Glomerular visceral epithelial cell (primary cell): Measurements from ENCODE around the gene ARL1.
A peak's percentile ranks its signal among the peaks of the same experiment; 100 is the strongest.
"Not testable (repeated sequence)": the region's sequence is repeated elsewhere in the genome, so short reads cannot be mapped to it uniquely, and the experiment has no call there.

Experiments used
- DNase-seq: peaks from one replicate; pipeline ENCODE4 v3.0.0-alpha.2; 2016; ENCODE audit errors: extremely low spot score

Gene ARL1

GRCh38 chr12:101407436-101408345 lies at the start of gene ARL1:
Gene ARL1, minus strand, starts transcription at chr12:101407772. Its CDS starts 127 bp downstream, at chr12:101407645.
- peak; percentile 81 for DNase-seq

GRCh38 chr12:101455685-101456084 lies 48.1 kb upstream of the ARL1 start:
- DNase-seq = no peak

GRCh38 chr12:101441461-101442224 lies 34.1 kb upstream of the ARL1 start:
- DNase-seq = no peak

GRCh38 chr12:101439236-101439635 lies 31.7 kb upstream of the ARL1 start:
- no peak for DNase-seq

GRCh38 chr12:101436136-101436535 lies 28.6 kb upstream of the ARL1 start:
- DNase-seq = no peak

GRCh38 chr12:101430456-101430855 lies 22.9 kb upstream of the ARL1 start:
- DNase-seq = no peak

GRCh38 chr12:101424620-101425019 lies 17.0 kb upstream of the ARL1 start:
- DNase-seq = no peak

DNA sequence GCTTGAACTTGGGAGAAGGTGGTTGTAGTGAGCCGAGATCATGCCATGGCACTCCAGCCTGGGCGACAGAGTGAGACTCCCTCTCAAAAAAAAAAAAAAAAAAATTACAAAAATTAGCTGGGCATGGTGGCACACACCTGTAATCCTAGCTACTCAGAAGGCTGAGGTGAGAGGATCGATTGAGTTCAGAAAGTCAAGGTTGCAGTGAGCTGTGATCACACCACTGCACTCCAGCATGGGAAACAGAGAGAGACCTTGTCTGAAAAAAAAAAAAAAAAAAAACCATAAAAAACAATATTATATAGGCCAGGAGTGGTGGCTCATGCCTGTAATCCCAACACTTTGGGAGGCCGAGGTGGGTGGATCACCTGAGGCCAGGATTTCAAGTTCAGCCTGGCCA lies 14.5 kb upstream of the ARL1 start:
- not testable (repeated sequence) for DNase-seq

GRCh38 chr12:101415228-101415627 lies 7.7 kb upstream of the ARL1 start:
- no peak for DNase-seq

DNA sequence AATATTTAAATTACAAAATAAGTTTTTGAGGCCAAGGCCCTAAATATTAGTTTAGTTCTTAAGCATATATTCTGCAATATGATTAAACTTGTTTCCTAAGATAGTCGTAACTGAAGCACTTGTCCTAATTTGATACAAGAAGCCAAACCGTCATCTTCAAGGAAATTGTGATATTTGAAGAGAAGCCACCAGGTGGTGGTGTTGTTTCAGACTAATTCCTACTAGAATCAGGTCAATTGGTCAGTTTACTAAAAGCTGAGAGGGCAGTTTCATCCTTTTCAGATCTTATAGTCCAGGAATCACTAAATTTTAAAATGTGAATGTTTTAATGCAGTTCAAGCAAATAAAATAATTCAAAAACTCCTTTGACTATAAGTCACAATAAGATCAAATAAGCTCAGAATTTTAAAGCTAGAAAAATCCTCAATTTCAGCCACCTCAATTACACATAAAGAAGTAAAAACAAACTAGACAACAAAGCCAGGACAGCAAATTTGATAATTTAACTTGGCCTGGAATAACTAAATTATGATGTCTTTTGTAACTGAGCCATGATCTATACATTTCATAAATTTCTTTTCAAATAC lies 7.1 kb upstream of the ARL1 start:
- peak; percentile 53 for DNase-seq

DNA sequence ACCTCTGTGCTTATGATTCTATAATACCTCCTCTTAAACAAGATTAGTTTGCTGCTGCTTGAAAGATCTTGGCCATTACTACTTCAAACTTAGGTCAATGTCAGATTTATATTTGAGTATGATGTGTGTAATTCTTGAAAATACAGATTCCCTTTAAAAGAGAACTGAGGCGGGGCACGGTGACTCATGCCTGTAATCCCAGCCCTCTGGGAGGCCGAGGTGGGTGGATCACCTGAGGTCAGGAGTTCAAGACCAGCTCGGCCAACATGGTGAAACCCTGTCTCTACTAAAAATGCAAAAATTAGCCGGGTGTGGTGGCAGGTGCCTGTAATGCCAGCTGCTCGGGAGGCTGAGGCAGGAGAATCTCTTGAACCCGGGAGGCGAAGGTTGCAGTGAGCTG lies 2.6 kb upstream of the ARL1 start:
- not testable (repeated sequence) for DNase-seq

- DNase-seq = peak; percentile 33
These were observed 530 bp downstream of the ARL1 start for GRCh38 chr12:101407049-101407435.

GRCh38 chr12:101391181-101391580 lies 16.4 kb downstream of the ARL1 start:
- not testable (repeated sequence) for DNase-seq

- DNase-seq = no peak
These were observed 28.4 kb downstream of the ARL1 start for GRCh38 chr12:101379149-101379548.

DNA sequence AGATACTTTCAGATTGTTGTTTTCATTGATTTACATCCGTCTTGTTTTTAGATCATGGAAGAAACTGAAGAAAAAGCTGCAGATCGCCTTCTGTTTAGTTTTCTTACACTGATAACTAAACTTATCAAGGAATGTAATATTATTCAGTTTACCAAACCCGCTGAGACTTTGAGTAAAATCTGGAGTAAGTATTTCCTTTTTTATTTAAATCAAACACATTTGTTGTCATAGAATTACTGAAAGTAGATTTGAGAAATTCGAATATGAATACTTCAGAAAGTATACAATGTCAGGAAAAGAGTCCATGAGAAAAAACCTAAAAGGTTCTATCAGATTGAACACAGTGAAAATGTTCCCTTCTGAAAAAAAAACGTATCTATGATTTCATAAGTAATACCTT lies 32.0 kb downstream of the ARL1 start:
- DNase-seq = no peak

- DNase-seq = no peak
These were observed 35.1 kb downstream of the ARL1 start for GRCh38 chr12:101372431-101372830.

GRCh38 chr12:101368016-101368415 lies 39.6 kb downstream of the ARL1 start:
- DNase-seq = no peak

DNA sequence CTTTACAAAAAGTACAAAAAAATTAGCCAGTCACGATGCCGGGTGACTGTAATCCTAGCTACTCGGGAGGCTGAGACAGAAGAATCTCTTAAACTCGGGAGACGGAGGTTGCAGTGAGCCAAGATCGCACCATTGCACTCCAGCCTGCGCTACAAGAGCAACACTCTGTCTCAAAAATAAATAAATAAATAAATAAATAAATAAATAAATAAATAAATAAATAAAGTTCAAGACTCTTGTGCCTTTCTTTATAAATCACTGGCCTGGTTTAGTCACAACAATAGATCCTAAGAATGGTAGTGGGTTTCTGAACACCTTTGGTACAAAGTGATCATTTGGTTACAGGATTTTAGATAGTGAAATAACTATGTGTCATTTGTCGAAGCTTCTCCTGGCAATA lies 46.1 kb downstream of the ARL1 start:
- no peak for DNase-seq

DNA sequence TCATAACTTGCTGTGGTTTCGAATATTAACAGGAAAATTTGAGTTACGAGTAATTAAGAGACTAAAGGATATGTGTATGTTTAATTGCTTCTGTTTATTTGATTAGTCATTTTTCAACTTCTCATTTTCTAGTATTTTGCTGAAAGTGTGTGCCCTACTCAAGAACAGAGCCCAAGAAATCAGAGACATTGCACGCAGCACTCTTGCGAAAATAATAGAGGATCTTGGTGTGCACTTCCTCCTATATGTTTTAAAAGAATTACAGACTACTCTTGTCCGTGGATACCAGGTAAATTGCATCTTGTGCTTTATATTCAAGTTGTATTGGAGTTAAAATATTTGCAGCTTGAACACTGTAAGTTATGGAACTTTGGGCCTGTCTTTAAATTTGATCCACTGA lies 50.8 kb downstream of the ARL1 start:
- no peak for DNase-seq

DNA sequence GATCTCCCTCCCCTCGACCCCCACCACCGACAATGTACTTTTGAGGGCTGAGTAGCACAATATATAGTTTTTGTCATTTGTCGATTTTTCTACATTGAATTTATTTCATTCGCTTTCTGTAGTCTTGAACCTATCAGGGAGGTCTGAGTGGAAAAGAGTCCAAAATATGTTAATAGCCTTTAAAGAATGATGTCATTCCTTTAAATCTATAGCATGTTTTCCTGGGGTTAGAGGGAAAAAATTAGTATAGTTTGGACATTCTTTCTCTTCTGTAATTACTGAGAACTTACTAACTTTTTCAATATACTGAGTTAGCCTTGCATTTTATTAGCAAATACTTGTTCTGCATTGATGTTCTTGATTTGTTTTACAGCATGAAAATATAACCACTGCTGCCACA lies 55.9 kb downstream of the ARL1 start:
- no peak for DNase-seq

GRCh38 chr12:101343893-101344292 lies 63.7 kb downstream of the ARL1 start:
- no peak for DNase-seq
